ENCODE results near the gene AKNAD1. TPM values are rescaled to one million over a fixed set of nuclear protein-coding genes. Genes with fewer than 3 reads are reported as not detected.

Gene AKNAD1
- total RNA-seq, 2 experiments from 2014 or later = not detected

DNA sequence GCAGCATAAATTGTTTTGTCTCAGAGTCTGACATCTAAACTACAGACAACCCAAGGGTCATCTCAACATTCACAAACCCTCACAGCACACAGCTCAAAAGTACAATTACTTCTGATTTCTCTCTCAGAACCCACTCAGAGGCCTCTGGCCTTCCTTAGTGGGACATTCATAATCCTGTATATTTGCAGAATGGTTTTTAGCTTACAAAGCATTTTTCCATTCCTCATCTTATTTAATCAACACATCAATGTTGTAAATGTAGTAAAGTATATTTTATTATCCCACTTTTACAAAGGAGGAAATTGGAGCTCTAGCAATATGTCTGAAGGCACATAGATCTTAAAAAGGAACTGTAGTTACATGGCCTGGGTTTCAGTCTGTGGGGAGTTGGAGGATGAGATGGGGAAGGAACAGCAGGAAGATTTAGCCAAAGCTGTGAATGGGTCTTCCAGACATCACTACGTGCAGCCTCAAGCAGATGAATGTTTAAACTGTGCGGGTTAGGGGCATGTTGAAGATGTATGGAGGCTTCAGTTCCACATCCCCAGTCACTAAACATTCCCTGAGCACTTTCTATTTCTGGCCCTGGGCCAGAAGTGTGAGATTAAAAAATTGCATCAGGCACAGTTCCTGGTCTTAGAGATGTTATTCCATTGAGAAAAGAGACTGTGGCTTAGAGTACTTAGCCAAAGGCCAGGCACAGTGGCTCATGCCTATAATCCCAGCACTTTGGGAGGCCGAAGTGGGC is 13.3 kb downstream of the AKNAD1 start:
- TF ChIP-seq EZH2phosphoT487 (IDR thresholded peaks at IDR 0.05; ENCODE audit: borderline replicate concordance, low read depth, low read length) = no peak
- TF ChIP-seq, protein P1, sequence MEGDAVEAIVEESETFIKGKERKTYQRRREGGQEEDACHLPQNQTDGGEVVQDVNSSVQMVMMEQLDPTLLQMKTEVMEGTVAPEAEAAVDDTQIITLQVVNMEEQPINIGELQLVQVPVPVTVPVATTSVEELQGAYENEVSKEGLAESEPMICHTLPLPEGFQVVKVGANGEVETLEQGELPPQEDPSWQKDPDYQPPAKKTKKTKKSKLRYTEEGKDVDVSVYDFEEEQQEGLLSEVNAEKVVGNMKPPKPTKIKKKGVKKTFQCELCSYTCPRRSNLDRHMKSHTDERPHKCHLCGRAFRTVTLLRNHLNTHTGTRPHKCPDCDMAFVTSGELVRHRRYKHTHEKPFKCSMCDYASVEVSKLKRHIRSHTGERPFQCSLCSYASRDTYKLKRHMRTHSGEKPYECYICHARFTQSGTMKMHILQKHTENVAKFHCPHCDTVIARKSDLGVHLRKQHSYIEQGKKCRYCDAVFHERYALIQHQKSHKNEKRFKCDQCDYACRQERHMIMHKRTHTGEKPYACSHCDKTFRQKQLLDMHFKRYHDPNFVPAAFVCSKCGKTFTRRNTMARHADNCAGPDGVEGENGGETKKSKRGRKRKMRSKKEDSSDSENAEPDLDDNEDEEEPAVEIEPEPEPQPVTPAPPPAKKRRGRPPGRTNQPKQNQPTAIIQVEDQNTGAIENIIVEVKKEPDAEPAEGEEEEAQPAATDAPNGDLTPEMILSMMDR (conservative IDR thresholded peaks at IDR 0.05; ENCODE audit: low read length) = no peak
- H3K79me2 ChIP-seq (ENCODE audit: insufficient read depth, low read depth, low read length) = no peaks in the 10 kb centered on the region

GRCh38 chr1:108842525-108843181 is 14.2 kb downstream of the AKNAD1 start:
- Histone ChIP-seq H3K79me2 (ENCODE audit: insufficient read depth, low read depth, low read length) (no peaks in the 10 kb centered on the region), H3K27ac (ENCODE audit: low read depth, low read length, poor library complexity, severe bottlenecking) (no peak overlapping the region), H3K36me3 (ENCODE audit: insufficient read depth, low read length) (no peaks in the 10 kb centered on the region), H3K4me3 (ENCODE audit: low read depth, low read length, poor library complexity, severe bottlenecking) (no peak overlapping the region), H3K4me1 (ENCODE audit: insufficient read depth, low read length, poor library complexity, severe bottlenecking) (no peaks in the 10 kb centered on the region), H3K9me3 (ENCODE audit: low read length) (no peaks in the 10 kb centered on the region), H3K4me2 (ENCODE audit: low read length) (no peak overlapping the region), H3K9me2 (ENCODE audit: insufficient read depth, low read length) (no peaks in the 10 kb centered on the region; the same call in 1 of the 2 replicates), H4K20me1 (ENCODE audit: insufficient read depth, low read length) (no peaks in the 10 kb centered on the region), H2AFZ (ENCODE audit: low read length) (no peak overlapping the region)
- POLR2A ChIA-PET = interaction anchor here (1.2 to 1.6 kb wide), 2 partner anchors 11 to 15 kb away, joined by 3 read pairs; no protein-coding TSS in a partner anchor
- TF ChIP-seq, protein P1 (conservative IDR thresholded peaks at IDR 0.05; ENCODE audit: low read length) = no peak
- no peak for TF ChIP-seq EZH2phosphoT487 (IDR thresholded peaks at IDR 0.05; ENCODE audit: borderline replicate concordance, low read depth, low read length)
- no TSS peak for BruUV-seq (replicated peaks)
- CTCF ChIA-PET (ENCODE audit: unreplicated experiment) = no interaction called here
- no peak for DNase-seq (ENCODE audit: low spot score)
- intact Hi-C loops (cut with micrococcal nuclease; ENCODE audit: unreplicated experiment) = no loop called here

More for the DNA sequence above, 13.3 kb downstream of the AKNAD1 start:
- no peak overlapping the region for H3K4me3 ChIP-seq (ENCODE audit: low read depth, low read length, poor library complexity, severe bottlenecking)
- no peak overlapping the region for H2AFZ ChIP-seq (ENCODE audit: low read length)
- no peak overlapping the region for H3K27ac ChIP-seq (ENCODE audit: low read depth, low read length, poor library complexity, severe bottlenecking)
- no TSS peak for BruUV-seq (replicated peaks)
- H3K36me3 ChIP-seq (ENCODE audit: insufficient read depth, low read length) = no peaks in the 10 kb centered on the region
- POLR2A ChIA-PET = interaction anchor here (0.6 to 1.2 kb wide), 4 partner anchors 9 to 61 kb away, joined by 3 to 5 read pairs (median 3); no protein-coding TSS in a partner anchor
- CTCF ChIA-PET (ENCODE audit: unreplicated experiment) = no interaction called here
- DNase-seq (ENCODE audit: low spot score) = no peak
- no peaks in the 10 kb centered on the region for H3K9me2 ChIP-seq (ENCODE audit: insufficient read depth, low read length)
- H3K4me1 ChIP-seq (ENCODE audit: insufficient read depth, low read length, poor library complexity, severe bottlenecking) = no peaks in the 10 kb centered on the region
- intact Hi-C loops (cut with micrococcal nuclease; ENCODE audit: unreplicated experiment) = no loop called here
- H3K4me2 ChIP-seq (ENCODE audit: low read length) = no peak overlapping the region
- no peaks in the 10 kb centered on the region for H4K20me1 ChIP-seq (ENCODE audit: insufficient read depth, low read length)
- no peaks in the 10 kb centered on the region for H3K9me3 ChIP-seq (ENCODE audit: low read length)
